Stimulated activated naive CD8-positive, alpha-beta T cell treated with anti-CD3 and anti-CD28 coated beads, Interleukin-15, Interleukin-2, amounts not matched to agents 100 ng/mL and 50 ng/mL, for 24 hours (primary cell): Measurements from ENCODE around the gene DCP1B.

ENCODE experiments used
- H3K27ac Mint-ChIP-seq: one replicate; pipeline ENCODE4 v1.8.0; 2021; ENCODE audit warnings: mild to moderate bottlenecking, mixed read lengths
- H3K27me3 Mint-ChIP-seq: one replicate; pipeline ENCODE4 v1.8.0; 2021; ENCODE audit warnings: mixed read lengths
- H3K36me3 Mint-ChIP-seq: one replicate; pipeline ENCODE4 v1.8.0; 2021; ENCODE audit warnings: low read depth, mixed read lengths
- H3K4me1 Mint-ChIP-seq: one replicate; pipeline ENCODE4 v1.8.0; 2021; ENCODE audit warnings: low read depth, mixed read lengths
- H3K4me3 Mint-ChIP-seq: one replicate; pipeline ENCODE4 v1.8.0; 2021; ENCODE audit warnings: mild to moderate bottlenecking, mixed read lengths
- H3K9me3 Mint-ChIP-seq: one replicate; pipeline ENCODE4 v1.8.0; 2021; ENCODE audit warnings: mixed read lengths

Gene DCP1B

GRCh38 chr12:1936406-1937320 is 67.6 kb downstream of the DCP1B start:
- no peak overlapping the region for H3K4me3 Mint-ChIP-seq
- no peaks in the 10 kb centered on the region for H3K9me3 Mint-ChIP-seq
- H3K27ac Mint-ChIP-seq: no peak overlapping the region
- H3K27me3 Mint-ChIP-seq: no peaks in the 10 kb centered on the region
- peaks cover 18% of the 10 kb centered on the region for H3K4me1 Mint-ChIP-seq
- peaks cover 5% of the 10 kb centered on the region for H3K36me3 Mint-ChIP-seq

- Mint-ChIP-seq H3K27ac (no peak overlapping the region), H3K36me3 (peaks cover under 1% of the 10 kb centered on the region), H3K27me3 (no peaks in the 10 kb centered on the region), H3K9me3 (no peaks in the 10 kb centered on the region), H3K4me3 (no peak overlapping the region), H3K4me1 (peaks cover 18% of the 10 kb centered on the region)
These were observed 68.4 kb downstream of the DCP1B start for GRCh38 chr12:1935700-1936378.

- Mint-ChIP-seq H3K4me1 (peaks cover 20% of the 10 kb centered on the region), H3K27ac (no peak overlapping the region), H3K36me3 (no peaks in the 10 kb centered on the region), H3K27me3 (no peaks in the 10 kb centered on the region), H3K9me3 (no peaks in the 10 kb centered on the region), H3K4me3 (no peak overlapping the region)
These were observed 69.0 kb downstream of the DCP1B start for GRCh38 chr12:1935242-1935641.

- H3K9me3 Mint-ChIP-seq: no peaks in the 10 kb centered on the region
- H3K36me3 Mint-ChIP-seq: no peaks in the 10 kb centered on the region
- peaks cover 20% of the 10 kb centered on the region for H3K4me1 Mint-ChIP-seq
- no peaks in the 10 kb centered on the region for H3K27me3 Mint-ChIP-seq
- no peak overlapping the region for H3K27ac Mint-ChIP-seq
- no peak overlapping the region for H3K4me3 Mint-ChIP-seq
These were observed 69.4 kb downstream of the DCP1B start for GRCh38 chr12:1934831-1935230.

- Mint-ChIP-seq H3K27me3 (no peaks in the 10 kb centered on the region), H3K4me3 (no peak overlapping the region), H3K36me3 (no peaks in the 10 kb centered on the region), H3K9me3 (no peaks in the 10 kb centered on the region), H3K4me1 (peaks cover 22% of the 10 kb centered on the region), H3K27ac (no peak overlapping the region)
These were observed 70.2 kb downstream of the DCP1B start for GRCh38 chr12:1934068-1934467.

GRCh38 chr12:1933342-1934051 is 70.8 kb downstream of the DCP1B start:
- Mint-ChIP-seq H3K36me3 (no peaks in the 10 kb centered on the region), H3K9me3 (no peaks in the 10 kb centered on the region), H3K4me1 (peaks cover 23% of the 10 kb centered on the region), H3K4me3 (no peak overlapping the region), H3K27me3 (no peaks in the 10 kb centered on the region), H3K27ac (no peak overlapping the region)

GRCh38 chr12:1932264-1932777 is 71.9 kb downstream of the DCP1B start:
- no peak overlapping the region for H3K27ac Mint-ChIP-seq
- no peak overlapping the region for H3K4me3 Mint-ChIP-seq
- H3K9me3 Mint-ChIP-seq: no peaks in the 10 kb centered on the region
- H3K36me3 Mint-ChIP-seq: no peaks in the 10 kb centered on the region
- peaks cover 23% of the 10 kb centered on the region for H3K4me1 Mint-ChIP-seq
- H3K27me3 Mint-ChIP-seq: no peaks in the 10 kb centered on the region

GRCh38 chr12:1931642-1932041 is 72.6 kb downstream of the DCP1B start:
- Mint-ChIP-seq H3K27ac (no peak overlapping the region), H3K9me3 (no peaks in the 10 kb centered on the region), H3K4me1 (peaks cover 23% of the 10 kb centered on the region), H3K36me3 (no peaks in the 10 kb centered on the region), H3K4me3 (no peak overlapping the region), H3K27me3 (no peaks in the 10 kb centered on the region)

- H3K4me3 Mint-ChIP-seq: no peak overlapping the region
- H3K9me3 Mint-ChIP-seq: no peaks in the 10 kb centered on the region
- no peaks in the 10 kb centered on the region for H3K27me3 Mint-ChIP-seq
- H3K36me3 Mint-ChIP-seq: no peaks in the 10 kb centered on the region
- H3K4me1 Mint-ChIP-seq: peaks cover 29% of the 10 kb centered on the region
- H3K27ac Mint-ChIP-seq: no peak overlapping the region
These were observed 73.3 kb downstream of the DCP1B start for GRCh38 chr12:1930803-1931597.

- Mint-ChIP-seq H3K4me3 (no peak overlapping the region), H3K9me3 (no peaks in the 10 kb centered on the region), H3K36me3 (no peaks in the 10 kb centered on the region), H3K27ac (no peak overlapping the region), H3K27me3 (no peaks in the 10 kb centered on the region), H3K4me1 (peaks cover 30% of the 10 kb centered on the region)
These were observed 74.1 kb downstream of the DCP1B start for GRCh38 chr12:1929985-1930802.

- Mint-ChIP-seq H3K4me3 (no peak overlapping the region), H3K36me3 (no peaks in the 10 kb centered on the region), H3K27me3 (no peaks in the 10 kb centered on the region), H3K9me3 (no peaks in the 10 kb centered on the region), H3K4me1 (peaks cover 38% of the 10 kb centered on the region), H3K27ac (no peak overlapping the region)
These were observed 74.8 kb downstream of the DCP1B start for GRCh38 chr12:1929241-1929984.

GRCh38 chr12:1928439-1929121 is 75.7 kb downstream of the DCP1B start:
- H3K9me3 Mint-ChIP-seq: no peaks in the 10 kb centered on the region
- no peaks in the 10 kb centered on the region for H3K27me3 Mint-ChIP-seq
- H3K4me1 Mint-ChIP-seq: peaks cover 42% of the 10 kb centered on the region
- H3K36me3 Mint-ChIP-seq: no peaks in the 10 kb centered on the region
- H3K4me3 Mint-ChIP-seq: no peak overlapping the region
- no peak overlapping the region for H3K27ac Mint-ChIP-seq
